DMS153 treated with DMSO at 0.1 percent for 48 hours (cell line): ENCODE measurements around the gene PPM1J.
A peak's percentile ranks its signal among the peaks of the same experiment; 100 is the strongest.
"Not testable (repeated sequence)": the region's sequence is repeated elsewhere in the genome, so short reads cannot be mapped to it uniquely, and the experiment has no call there.

ENCODE experiments used
- DNase-seq: peaks from one replicate; lab custom pipeline; 2025; ENCODE audit not compliant: unreplicated experiment; lab: John Stamatoyannopoulos, UW

Gene PPM1J

GRCh38 chr1:112715264-112716053 is at the start of gene PPM1J:
PPM1J (minus strand) TSS chr1:112715332; CDS start chr1:112715301, 31 bp downstream.
- DNase-seq = peak; percentile 72

- no peak for DNase-seq
Measured at GRCh38 chr1:112762541-112763500, 47.7 kb upstream of the PPM1J start.

DNA sequence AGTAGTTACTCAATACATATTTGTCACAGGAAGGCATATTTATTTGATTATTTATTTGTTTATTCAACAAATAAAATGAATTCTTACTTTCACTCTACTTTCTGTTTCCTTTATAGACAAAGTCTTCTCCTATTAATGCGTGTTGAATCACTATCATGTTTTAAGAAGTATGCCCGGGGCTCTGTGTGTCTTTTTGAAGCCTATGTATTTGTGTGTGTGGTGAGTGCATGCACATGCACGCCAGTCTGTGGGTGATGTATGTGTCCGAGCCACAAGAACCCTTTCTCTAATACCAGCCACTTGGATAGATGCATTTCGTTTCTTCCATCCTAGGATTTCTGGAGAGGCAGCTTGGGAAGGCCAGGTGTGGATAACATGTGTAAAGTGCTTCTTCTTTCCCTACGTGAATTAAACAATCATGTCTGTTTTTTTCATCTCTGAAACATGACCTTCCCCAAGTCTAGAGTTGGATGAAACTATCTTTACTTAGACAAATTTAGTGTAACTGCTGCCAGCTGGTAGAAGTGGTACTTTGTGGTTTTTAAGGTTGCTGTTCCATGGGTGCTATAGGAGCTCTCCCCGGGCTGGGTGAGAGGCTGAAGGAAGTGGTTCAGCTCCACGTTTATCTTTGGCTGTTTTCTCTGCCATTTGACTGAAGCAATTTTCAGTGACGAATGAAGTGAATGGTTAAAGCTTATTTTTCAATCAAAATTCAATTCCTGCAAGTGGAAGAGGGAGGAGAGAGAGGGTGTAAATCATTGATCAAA is 46.8 kb upstream of the PPM1J start:
- no peak for DNase-seq

- no peak for DNase-seq
Measured at GRCh38 chr1:112759228-112759627, 44.1 kb upstream of the PPM1J start.

- DNase-seq = no peak
Measured at GRCh38 chr1:112754116-112754628, 39.0 kb upstream of the PPM1J start.

DNA sequence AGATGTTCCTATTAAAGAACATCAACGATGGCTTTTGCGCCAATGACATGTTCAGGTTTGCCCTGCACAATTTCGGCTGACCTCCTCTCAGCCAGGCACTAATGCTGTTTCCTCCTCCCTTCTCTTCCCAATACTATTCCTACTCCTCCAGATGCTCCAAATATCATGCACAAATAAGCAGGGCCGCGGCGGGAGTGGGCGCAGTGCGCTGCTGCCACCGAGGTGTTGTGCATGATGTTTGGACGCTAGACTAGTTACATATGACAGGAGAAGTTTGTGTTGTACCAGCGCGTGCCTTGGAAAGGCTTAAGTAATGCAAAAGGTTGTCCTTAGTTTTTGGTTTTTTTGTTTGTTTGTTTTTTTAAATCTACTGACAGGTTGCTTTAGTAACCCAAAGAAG is 33.3 kb upstream of the PPM1J start:
- no peak for DNase-seq

DNA sequence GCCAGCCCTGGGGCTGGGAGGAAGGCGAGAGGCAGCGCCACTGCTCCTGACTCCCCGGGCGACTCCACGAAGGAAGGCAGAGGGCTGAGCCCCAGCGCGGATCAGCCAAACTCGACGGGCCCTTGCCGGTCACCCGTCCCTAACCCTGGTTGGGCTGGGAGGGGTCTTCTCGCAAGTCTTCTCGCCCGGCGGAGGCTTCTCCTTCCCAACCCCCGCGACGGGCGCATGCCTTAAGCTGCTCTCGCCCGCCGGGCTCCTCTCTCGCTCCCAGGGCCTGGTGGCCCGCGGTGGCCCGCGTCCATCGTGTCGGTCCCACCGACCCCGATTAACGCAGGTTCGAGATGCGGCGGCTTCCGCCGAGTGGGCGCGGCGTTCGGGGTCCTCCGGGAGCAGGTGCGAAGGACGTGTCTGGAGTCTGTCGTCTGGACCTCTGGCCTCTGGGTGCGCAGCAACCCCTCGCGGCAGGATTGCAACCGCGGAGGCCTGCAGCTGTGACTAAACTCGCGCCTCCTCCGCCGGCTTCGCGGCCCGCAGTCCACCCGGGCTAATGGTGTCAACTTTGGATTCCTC is 29.0 kb upstream of the PPM1J start:
- no peak for DNase-seq

DNA sequence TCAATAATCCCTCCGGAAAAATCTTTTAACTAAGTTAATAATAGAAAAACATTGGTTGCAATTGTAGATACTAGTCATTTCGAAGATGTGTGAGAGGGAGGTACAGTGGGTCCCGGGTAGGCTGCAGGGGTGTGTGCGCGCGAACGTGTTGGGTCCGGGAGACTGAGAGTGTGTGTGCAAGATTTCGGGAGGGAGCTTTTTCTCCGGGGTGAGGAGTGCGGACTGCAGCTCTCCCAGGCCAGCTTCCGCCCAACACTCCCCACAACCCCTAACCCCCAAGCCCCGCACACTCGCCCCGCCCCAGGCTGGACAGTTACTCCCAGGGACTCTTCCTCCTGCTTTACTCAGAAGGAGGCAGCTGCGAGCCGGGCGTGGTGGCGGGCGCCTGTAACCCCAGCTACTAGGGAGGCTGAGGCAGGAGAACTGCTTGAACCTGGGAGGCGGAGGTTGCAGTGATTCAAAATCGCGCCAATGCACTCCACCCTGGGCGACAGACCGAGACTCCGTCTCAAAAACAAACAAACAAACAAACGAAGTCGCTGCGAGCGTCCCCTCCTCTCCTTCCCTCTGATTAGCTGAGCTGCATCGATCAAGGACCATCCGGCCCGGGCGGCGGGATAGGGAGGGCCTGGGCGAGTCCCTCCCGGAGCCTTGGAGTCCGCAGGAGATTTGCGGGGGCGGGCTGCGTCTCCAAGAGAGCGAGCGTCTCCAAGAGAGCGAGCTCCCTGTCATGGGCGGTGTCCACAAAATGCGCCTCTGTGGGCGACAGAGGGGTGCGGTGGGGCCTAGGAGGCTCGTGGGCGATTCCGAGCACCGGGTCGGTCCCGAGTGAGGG is 28.3 kb upstream of the PPM1J start:
- DNase-seq = no peak

DNA sequence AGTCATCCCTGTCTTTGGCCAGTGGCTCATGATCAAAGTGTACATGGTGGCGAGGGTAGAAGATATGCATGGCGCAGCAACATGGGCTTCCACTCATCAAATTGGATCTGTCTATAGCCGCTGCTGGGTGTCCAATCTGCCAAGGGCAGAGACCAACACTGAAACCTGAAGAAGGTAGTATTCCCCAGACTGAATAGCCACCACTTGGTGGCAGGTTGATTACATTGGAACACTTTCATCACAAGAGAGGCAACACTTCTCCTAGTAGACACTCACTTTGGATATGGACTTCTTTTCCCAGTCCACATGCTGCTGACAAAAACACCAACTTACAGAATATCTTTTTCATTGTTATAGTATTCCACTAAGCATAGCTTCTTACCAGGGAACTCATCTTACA is 22.4 kb upstream of the PPM1J start:
- DNase-seq = no peak

- no peak for DNase-seq
Measured at GRCh38 chr1:112735752-112736151, 20.6 kb upstream of the PPM1J start.

- DNase-seq = no peak
Measured at GRCh38 chr1:112731451-112731850, 16.3 kb upstream of the PPM1J start.

- no peak for DNase-seq
Measured at GRCh38 chr1:112729909-112730308, 14.8 kb upstream of the PPM1J start.

DNA sequence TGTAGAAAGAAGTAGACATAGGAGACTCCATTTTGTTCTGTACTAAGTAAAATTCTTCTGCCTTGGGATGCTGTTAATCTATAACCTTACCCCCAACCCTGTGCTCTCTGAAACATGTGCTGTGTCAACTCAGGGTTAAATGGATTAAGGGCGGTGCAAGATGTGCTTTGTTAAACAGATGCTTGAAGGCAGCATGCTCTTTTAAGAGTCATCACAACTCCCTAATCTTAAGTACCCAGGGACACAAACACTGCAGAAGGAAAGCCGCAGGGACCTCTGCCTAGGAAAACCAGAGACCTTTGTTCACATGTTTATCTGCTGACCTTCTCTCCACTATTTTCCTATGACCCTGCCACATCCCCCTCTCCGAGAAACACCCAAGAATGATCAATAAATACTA is 13.9 kb upstream of the PPM1J start:
- not testable (repeated sequence) for DNase-seq

GRCh38 chr1:112728306-112728971 is 13.3 kb upstream of the PPM1J start:
- DNase-seq = not testable (repeated sequence)

GRCh38 chr1:112727716-112728115 is 12.6 kb upstream of the PPM1J start:
- no peak for DNase-seq

- not testable (repeated sequence) for DNase-seq
Measured at GRCh38 chr1:112724240-112724639, 9.1 kb upstream of the PPM1J start.

- no peak for DNase-seq
Measured at GRCh38 chr1:112723511-112723839, 8.3 kb upstream of the PPM1J start.

DNA sequence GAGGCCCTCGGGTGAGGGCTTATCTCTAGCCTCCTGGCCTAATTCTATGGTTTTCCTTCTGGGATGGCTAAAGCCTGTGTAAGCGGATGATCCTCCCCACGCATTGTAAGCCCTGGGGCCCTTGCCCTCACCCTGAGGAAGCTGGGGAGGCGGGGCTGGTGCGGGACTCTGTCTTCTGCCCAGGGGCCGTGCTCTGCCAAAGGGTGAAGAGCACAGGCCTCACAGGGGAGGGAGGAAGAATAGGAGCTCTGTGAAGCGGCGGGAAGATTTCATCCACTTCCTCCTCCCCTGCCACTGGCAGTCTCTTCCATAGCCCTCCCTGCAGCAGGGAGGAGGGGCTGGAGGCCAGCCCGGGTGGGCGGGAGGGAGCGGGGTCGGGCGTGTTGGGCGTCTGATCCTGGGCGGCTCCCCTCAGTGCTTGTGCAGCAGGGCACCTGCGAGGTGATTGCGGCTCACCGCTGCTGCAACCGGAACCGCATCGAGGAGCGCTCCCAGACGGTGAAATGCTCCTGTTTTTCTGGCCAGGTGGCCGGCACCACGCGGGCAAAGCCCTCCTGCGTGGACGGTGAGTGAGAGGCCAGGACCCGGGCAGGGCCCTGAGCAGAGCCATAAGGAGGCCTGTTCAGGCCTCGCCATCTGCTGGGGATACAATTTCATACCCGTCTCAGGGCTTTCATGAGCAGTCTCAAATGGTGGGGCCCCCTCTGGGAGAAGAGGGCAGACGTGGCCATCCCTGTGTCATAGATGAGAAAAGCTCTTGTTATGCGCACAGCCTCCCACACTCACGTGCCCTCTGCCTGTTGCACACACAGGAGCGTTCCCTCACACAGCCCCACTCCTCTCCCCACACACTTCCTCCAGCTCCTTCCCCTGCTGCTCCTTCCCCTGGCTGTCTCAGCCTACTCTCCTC is 7.7 kb upstream of the PPM1J start:
- peak; percentile 32 for DNase-seq
